Peyer's patch (tissue), 4 donors: ENCODE data around the gene EEF2K. TPM values are rescaled to one million over a fixed set of nuclear protein-coding genes. Genes with fewer than 3 reads are reported as not detected.

ENCODE experiments used
- DNase-seq, 3 donors: peaks; one replicate each; pipeline ENCODE4 v3.0.0-alpha.2; 2017 to 2019
- H3K27ac ChIP-seq, 4 donors: fragments of 200-600 bp; sonication (generic); one replicate each; pipeline ENCODE4 v1.5.1; 2016 to 2019
- H3K27me3 ChIP-seq, 2 donors: fragments of 200-600 bp; sonication (generic); one replicate each; pipeline ENCODE4 v1.5.1; 2019
- H3K36me3 ChIP-seq, 3 donors: fragments of 200-600 bp; sonication (generic); one replicate each; pipeline ENCODE4 v1.5.1; 2016 to 2019
- H3K4me1 ChIP-seq, 4 donors: fragments of 200-600 bp; sonication (generic); one replicate each; pipeline ENCODE4 v1.5.1; 2016 to 2019
- H3K4me3 ChIP-seq, 4 donors: fragments of 200-600 bp; sonication (generic); 1 replicate in 3 of 4; 2 replicates in 1 of 4; pipeline ENCODE4 v1.5.1; 2016 to 2019; ENCODE audit warnings: mild to moderate bottlenecking in 1 of 4
- H3K9me3 ChIP-seq, 4 donors: fragments of 200-600 bp; sonication (generic); one replicate each; pipeline ENCODE4 v1.5.1; 2016 to 2019; ENCODE audit warnings: mild to moderate bottlenecking in 1 of 4
- POLR2A ChIP-seq, 2 donors: fragments of 450-650 bp; IDR thresholded peaks; one replicate each; pipeline ENCODE4 v1.5.1; 2017; ENCODE audit warnings: antibody characterized with exemption in 2 of 2, mild to moderate bottlenecking in 2 of 2, moderate library complexity in 2 of 2
- total RNA-seq, 4 donors: library from RNA; depleted of rRNA; stranded (reverse); fragments of >200 nt; gene quantifications; one replicate each; pipeline ENCODE4 v1.1.0, GENCODE V29; 2016
- TF ChIP-seq, protein P1 (sequence below), 6 experiments: fragments of 450-650 bp in 4 of 6; fragments of 200-600 bp in 2 of 6; sonication (generic) in 1 of 6; IDR thresholded peaks; one replicate each; pipeline ENCODE4 v1.5.1; 2017 to 2019; ENCODE audit warnings: antibody characterized with exemption in 6 of 6, mild to moderate bottlenecking in 3 of 6, moderate library complexity in 1 of 6

EEF2K gene
- total RNA-seq, 4 donors from 2014 or later: 26.9 to 46.4 (median 36.1) TPM

- H3K27ac ChIP-seq: no peak overlapping the region
- TF ChIP-seq, protein P1, sequence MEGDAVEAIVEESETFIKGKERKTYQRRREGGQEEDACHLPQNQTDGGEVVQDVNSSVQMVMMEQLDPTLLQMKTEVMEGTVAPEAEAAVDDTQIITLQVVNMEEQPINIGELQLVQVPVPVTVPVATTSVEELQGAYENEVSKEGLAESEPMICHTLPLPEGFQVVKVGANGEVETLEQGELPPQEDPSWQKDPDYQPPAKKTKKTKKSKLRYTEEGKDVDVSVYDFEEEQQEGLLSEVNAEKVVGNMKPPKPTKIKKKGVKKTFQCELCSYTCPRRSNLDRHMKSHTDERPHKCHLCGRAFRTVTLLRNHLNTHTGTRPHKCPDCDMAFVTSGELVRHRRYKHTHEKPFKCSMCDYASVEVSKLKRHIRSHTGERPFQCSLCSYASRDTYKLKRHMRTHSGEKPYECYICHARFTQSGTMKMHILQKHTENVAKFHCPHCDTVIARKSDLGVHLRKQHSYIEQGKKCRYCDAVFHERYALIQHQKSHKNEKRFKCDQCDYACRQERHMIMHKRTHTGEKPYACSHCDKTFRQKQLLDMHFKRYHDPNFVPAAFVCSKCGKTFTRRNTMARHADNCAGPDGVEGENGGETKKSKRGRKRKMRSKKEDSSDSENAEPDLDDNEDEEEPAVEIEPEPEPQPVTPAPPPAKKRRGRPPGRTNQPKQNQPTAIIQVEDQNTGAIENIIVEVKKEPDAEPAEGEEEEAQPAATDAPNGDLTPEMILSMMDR (IDR thresholded peaks at IDR 0.05): no peak
- TF ChIP-seq POLR2A (IDR thresholded peaks at IDR 0.05): no peak
- no peaks in the 10 kb centered on the region for H3K9me3 ChIP-seq
- H3K27me3 ChIP-seq: no peaks in the 10 kb centered on the region
- H3K4me3 ChIP-seq: no peak overlapping the region
- DNase-seq: no peak
- peaks cover 0 to 81% (median 0%) of the 10 kb centered on the region in 3 donors for H3K36me3 ChIP-seq
- peaks cover 0 to 6% (median 0%) of the 10 kb centered on the region in 4 donors for H3K4me1 ChIP-seq
Measured at GRCh38 chr16:22326771-22327445, 120.8 kb downstream of the EEF2K start.

DNA sequence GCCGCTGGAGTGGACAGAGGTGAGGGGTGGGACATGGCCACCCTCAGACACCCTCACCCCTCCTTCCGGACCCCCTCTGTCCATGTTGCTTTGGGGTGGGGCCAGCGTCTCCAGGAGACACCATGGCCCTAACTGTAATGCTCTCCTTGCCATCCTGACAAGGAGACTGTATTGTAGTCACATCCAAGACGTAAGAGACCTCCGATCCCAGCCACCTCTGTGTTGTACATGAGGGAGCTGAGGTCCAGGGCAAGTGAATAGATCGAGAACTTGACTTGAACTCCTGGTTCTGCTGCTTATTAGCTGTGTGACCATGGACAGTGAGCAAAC lies 121.3 kb downstream of the EEF2K start:
- Histone ChIP-seq H3K36me3 (peaks cover 0 to 81% (median 0%) of the 10 kb centered on the region in 3 donors), H3K27ac (no peak overlapping the region), H3K4me3 (no peak overlapping the region)

DNA sequence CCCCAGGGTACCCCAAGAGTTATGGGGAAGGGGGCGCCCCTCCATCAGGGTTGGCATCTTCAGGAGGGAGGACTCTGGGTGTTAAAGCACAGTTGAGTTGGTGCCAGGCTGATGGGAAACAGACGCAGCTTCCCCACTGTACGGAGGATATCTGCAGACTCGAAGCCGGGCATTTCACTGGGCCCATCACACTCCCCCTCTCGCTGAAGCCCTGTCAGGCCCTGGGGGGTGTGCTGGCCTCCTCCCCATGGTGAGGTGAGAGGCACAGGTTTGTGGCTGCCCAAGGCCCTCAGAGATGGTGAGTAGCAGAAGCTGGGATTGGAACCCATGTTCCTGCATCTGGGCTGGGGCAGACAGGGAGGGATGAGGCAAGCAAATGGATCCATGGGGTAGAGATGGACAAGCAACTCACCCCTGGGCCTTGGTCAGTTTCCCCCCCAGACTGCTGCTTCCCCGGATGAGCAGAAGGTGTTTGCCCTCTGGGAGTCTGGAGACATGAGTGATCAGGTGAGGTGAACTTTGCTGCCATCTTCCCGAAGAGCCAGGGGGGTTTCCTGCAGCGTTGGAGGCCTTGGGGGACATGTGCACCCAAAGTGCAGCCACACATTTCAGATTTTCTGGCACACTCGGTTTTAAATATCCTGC lies 122.1 kb downstream of the EEF2K start:
- Histone ChIP-seq H3K9me3 (no peaks in the 10 kb centered on the region), H3K4me3 (no peak overlapping the region), H3K4me1 (peaks cover 0 to 6% (median 0%) of the 10 kb centered on the region in 4 donors), H3K36me3 (peaks cover 0 to 80% (median 0%) of the 10 kb centered on the region in 3 donors), H3K27me3 (no peaks in the 10 kb centered on the region), H3K27ac (no peak overlapping the region)
- no peak for TF ChIP-seq POLR2A (IDR thresholded peaks at IDR 0.05)
- TF ChIP-seq, protein P1 (IDR thresholded peaks at IDR 0.05): no peak
- DNase-seq: no peak

More for the DNA sequence above, 121.3 kb downstream of the EEF2K start:
- Histone ChIP-seq H3K4me1 (peaks cover 0 to 6% (median 0%) of the 10 kb centered on the region in 4 donors), H3K27me3 (no peaks in the 10 kb centered on the region), H3K9me3 (no peaks in the 10 kb centered on the region)
- DNase-seq: no peak
- no peak for TF ChIP-seq POLR2A (IDR thresholded peaks at IDR 0.05)
- TF ChIP-seq, protein P1 (IDR thresholded peaks at IDR 0.05): no peak

- peaks cover 0 to 79% (median 0%) of the 10 kb centered on the region in 3 donors for H3K36me3 ChIP-seq
- DNase-seq: no peak
Measured at GRCh38 chr16:22329199-22329695, 123.2 kb downstream of the EEF2K start.

GRCh38 chr16:22330326-22330725 lies 124.2 kb downstream of the EEF2K start:
- Histone ChIP-seq H3K9me3 (no peaks in the 10 kb centered on the region), H3K27me3 (no peaks in the 10 kb centered on the region), H3K27ac (peak overlapping the region in 1 of 4 donors; percentile 30), H3K36me3 (peaks cover 0 to 78% (median 0%) of the 10 kb centered on the region in 3 donors), H3K4me3 (no peak overlapping the region), H3K4me1 (peaks cover 0 to 6% (median 0%) of the 10 kb centered on the region in 4 donors)
- DNase-seq: no peak
- TF ChIP-seq, protein P1 (IDR thresholded peaks at IDR 0.05): no peak
- TF ChIP-seq POLR2A (IDR thresholded peaks at IDR 0.05): no peak

More at GRCh38 chr16:22329199-22329695, 123.2 kb downstream of the EEF2K start:
- H3K4me3 ChIP-seq: no peak overlapping the region
- no peaks in the 10 kb centered on the region for H3K9me3 ChIP-seq
- H3K27ac ChIP-seq: no peak overlapping the region
- peaks cover 0 to 6% (median 0%) of the 10 kb centered on the region in 4 donors for H3K4me1 ChIP-seq
- H3K27me3 ChIP-seq: no peaks in the 10 kb centered on the region
- no peak for TF ChIP-seq POLR2A (IDR thresholded peaks at IDR 0.05)
- TF ChIP-seq, protein P1 (IDR thresholded peaks at IDR 0.05): no peak
